Measurements from ENCODE around the gene PRKAR1B. TPM values are rescaled to one million over a fixed set of nuclear protein-coding genes. Genes with fewer than 3 reads are reported as not detected.

Gene PRKAR1B
- total RNA-seq, 2 donors from 2014 or later: 15.1 to 15.9 TPM

- DNase-seq (ENCODE audit: low spot score): no peak
- no peaks in the 10 kb centered on the region for H3K36me3 ChIP-seq
- H3K27me3 ChIP-seq: no peaks in the 10 kb centered on the region
- peaks cover 3 to 11% of the 10 kb centered on the region in 2 donors for H3K9me3 ChIP-seq
- no peak overlapping the region for H3K4me3 ChIP-seq
- H3K4me1 ChIP-seq: peaks cover 0 to 21% of the 10 kb centered on the region in 2 donors
- no peak overlapping the region for H3K27ac ChIP-seq
- no peak for TF ChIP-seq CTCF (IDR thresholded peaks at IDR 0.05)
Measured at GRCh38 chr7:698515-699475, 28.3 kb downstream of the PRKAR1B start.

GRCh38 chr7:696812-697551 lies 30.1 kb downstream of the PRKAR1B start:
- DNase-seq (ENCODE audit: low spot score): no peak
- no peaks in the 10 kb centered on the region for H3K36me3 ChIP-seq
- TF ChIP-seq CTCF (IDR thresholded peaks at IDR 0.05): no peak
- no peak overlapping the region for H3K4me3 ChIP-seq
- no peaks in the 10 kb centered on the region for H3K9me3 ChIP-seq
- H3K27me3 ChIP-seq: no peaks in the 10 kb centered on the region
- H3K27ac ChIP-seq: no peak overlapping the region
- peaks cover 0 to 21% of the 10 kb centered on the region in 2 donors for H3K4me1 ChIP-seq

- TF ChIP-seq CTCF (IDR thresholded peaks at IDR 0.05): no peak
- Histone ChIP-seq H3K36me3 (no peaks in the 10 kb centered on the region), H3K9me3 (no peaks in the 10 kb centered on the region), H3K4me3 (no peak overlapping the region), H3K27ac (no peak overlapping the region), H3K4me1 (peaks cover 0 to 21% of the 10 kb centered on the region in 2 donors), H3K27me3 (no peaks in the 10 kb centered on the region)
- DNase-seq (ENCODE audit: low spot score): no peak
Measured at GRCh38 chr7:696426-696811, 30.7 kb downstream of the PRKAR1B start.

- no peak overlapping the region for H3K27ac ChIP-seq
- no peaks in the 10 kb centered on the region for H3K36me3 ChIP-seq
- H3K4me3 ChIP-seq: no peak overlapping the region
- peaks cover 0 to 9% of the 10 kb centered on the region in 2 donors for H3K4me1 ChIP-seq
- no peak for DNase-seq (ENCODE audit: low spot score)
- TF ChIP-seq CTCF (IDR thresholded peaks at IDR 0.05): no peak
- no peaks in the 10 kb centered on the region for H3K27me3 ChIP-seq
- H3K9me3 ChIP-seq: peaks cover 0 to 12% of the 10 kb centered on the region in 2 donors
Measured at GRCh38 chr7:693280-693679, 33.8 kb downstream of the PRKAR1B start.

- H3K27me3 ChIP-seq: no peaks in the 10 kb centered on the region
- no peaks in the 10 kb centered on the region for H3K4me1 ChIP-seq
- no peak overlapping the region for H3K27ac ChIP-seq
- peaks cover 0 to 23% of the 10 kb centered on the region in 2 donors for H3K9me3 ChIP-seq
- no peak for DNase-seq (ENCODE audit: low spot score)
- no peak for TF ChIP-seq CTCF (IDR thresholded peaks at IDR 0.05)
- H3K36me3 ChIP-seq: no peaks in the 10 kb centered on the region
- H3K4me3 ChIP-seq: no peak overlapping the region
Measured at GRCh38 chr7:691361-692045, 35.6 kb downstream of the PRKAR1B start.
